Prostate gland (tissue), 2 donors: Measurements from ENCODE around the gene GRN. TPM values are rescaled to one million over a fixed set of nuclear protein-coding genes. Genes with fewer than 3 reads are reported as not detected.

Experiments used
- DNase-seq: peaks from one replicate; pipeline ENCODE4 v3.0.0-alpha.2; 2019; ENCODE audit warnings: low spot score
- H3K27ac ChIP-seq, 2 donors: fragments of 200-600 bp; sonication (generic); 2 replicates each; pipeline ENCODE4 v1.5.1; 2017 to 2019
- H3K27me3 ChIP-seq: fragments of 200-600 bp; sonication (generic); replicated peaks from 2 replicates; pipeline ENCODE4 v1.5.1; 2019; ENCODE audit not compliant: insufficient read depth
- H3K36me3 ChIP-seq, 2 donors: fragments of 200-600 bp; sonication (generic); 1 replicate in 1 of 2; 2 replicates in 1 of 2; pipeline versions ENCODE4 v1.5.1 to v1.8.1; 2017 to 2019
- H3K4me1 ChIP-seq: fragments of 200-600 bp; sonication (generic); replicated peaks from 2 replicates; pipeline ENCODE4 v1.5.1; 2019
- H3K4me3 ChIP-seq, 2 donors: fragments of 200-600 bp; sonication (generic); 2 replicates each; pipeline ENCODE4 v1.5.1; 2017 to 2019
- H3K9me3 ChIP-seq: fragments of 200-600 bp; sonication (generic); 2 replicates; pipeline ENCODE4 v1.5.1; 2017
- POLR2A ChIP-seq: fragments of 450-650 bp; IDR thresholded peaks from one replicate; pipeline ENCODE4 v1.6.1; 2016; ENCODE audit warnings: antibody characterized with exemption, mild to moderate bottlenecking
- POLR2AphosphoS5 ChIP-seq: sonication (generic); formaldehyde crosslinking; IDR thresholded peaks from one replicate; pipeline ENCODE4 v1.6.1; 2017; ENCODE audit warnings: antibody characterized with exemption
- WGBS: methylation state at CpG from one replicate; pipeline ENCODE4 v1.1.5; 2018; 5-methylcytosine and 5-hydroxymethylcytosine counted together
- intact Hi-C: fragments of 100-400 bp; cut with DNase I; formaldehyde crosslinking; loops from one replicate; pipeline ENCODE4 v1.14.2; 2022
- total RNA-seq, 2 donors: library from RNA; depleted of rRNA; stranded (reverse); fragments of >200 nt; gene quantifications; one replicate each; pipeline ENCODE4 v1.1.0, GENCODE V29; 2016
- TF ChIP-seq, protein P1 (sequence below), 4 experiments: fragments of 200-600 bp in 2 of 4; fragments of 450-650 bp in 2 of 4; sonication (generic) in 2 of 4; IDR thresholded peaks; 1 replicate in 3 of 4; 2 replicates in 1 of 4; pipeline ENCODE4 v1.5.1; 2016 to 2019; ENCODE audit warnings: antibody characterized with exemption in 4 of 4, mild to moderate bottlenecking in 2 of 4, moderate library complexity in 2 of 4

Gene GRN
- total RNA-seq, result 100 to 1,000 TPM; 319 to 404 TPM

DNA sequence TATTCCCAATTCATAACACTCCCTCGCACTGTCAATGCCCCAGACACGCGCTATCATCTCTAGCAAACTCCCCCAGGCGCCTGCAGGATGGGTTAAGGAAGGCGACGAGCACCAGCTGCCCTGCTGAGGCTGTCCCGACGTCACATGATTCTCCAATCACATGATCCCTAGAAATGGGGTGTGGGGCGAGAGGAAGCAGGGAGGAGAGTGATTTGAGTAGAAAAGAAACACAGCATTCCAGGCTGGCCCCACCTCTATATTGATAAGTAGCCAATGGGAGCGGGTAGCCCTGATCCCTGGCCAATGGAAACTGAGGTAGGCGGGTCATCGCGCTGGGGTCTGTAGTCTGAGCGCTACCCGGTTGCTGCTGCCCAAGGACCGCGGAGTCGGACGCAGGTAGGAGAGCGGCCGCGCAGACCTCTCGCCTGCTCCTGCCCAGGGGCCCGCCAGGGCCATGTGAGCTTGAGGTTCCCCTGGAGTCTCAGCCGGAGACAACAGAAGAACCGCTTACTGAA is at the start of gene GRN:
Gene GRN, plus strand, starts transcription at position 364 of the 515 bp plus-strand sequence. CDS start 3,863 bp downstream, outside the sequence.
- H3K27me3 ChIP-seq, result no peaks in the 10 kb centered on the region
- intact Hi-C loops, result loop anchor here (2.0 to 5.0 kb wide), 2 partner anchors 20 to 133 kb away; partner anchors contain the start of gene SLC25A39
- H3K4me3 ChIP-seq, result peak within 1 kb of the TSS; percentile 76 to 78
- DNase-seq, result peak; percentile 98
- H3K4me1 ChIP-seq, result no peaks in the 10 kb centered on the region
- H3K9me3 ChIP-seq, result no peaks in the 10 kb centered on the region
- 0% methylated on average over 26 of the region's 26 CpGs for WGBS
- peak within 1 kb of the TSS; percentile 79 to 84 for H3K27ac ChIP-seq
- TF ChIP-seq POLR2AphosphoS5, result peak; percentile 99
- TF ChIP-seq, protein P1, sequence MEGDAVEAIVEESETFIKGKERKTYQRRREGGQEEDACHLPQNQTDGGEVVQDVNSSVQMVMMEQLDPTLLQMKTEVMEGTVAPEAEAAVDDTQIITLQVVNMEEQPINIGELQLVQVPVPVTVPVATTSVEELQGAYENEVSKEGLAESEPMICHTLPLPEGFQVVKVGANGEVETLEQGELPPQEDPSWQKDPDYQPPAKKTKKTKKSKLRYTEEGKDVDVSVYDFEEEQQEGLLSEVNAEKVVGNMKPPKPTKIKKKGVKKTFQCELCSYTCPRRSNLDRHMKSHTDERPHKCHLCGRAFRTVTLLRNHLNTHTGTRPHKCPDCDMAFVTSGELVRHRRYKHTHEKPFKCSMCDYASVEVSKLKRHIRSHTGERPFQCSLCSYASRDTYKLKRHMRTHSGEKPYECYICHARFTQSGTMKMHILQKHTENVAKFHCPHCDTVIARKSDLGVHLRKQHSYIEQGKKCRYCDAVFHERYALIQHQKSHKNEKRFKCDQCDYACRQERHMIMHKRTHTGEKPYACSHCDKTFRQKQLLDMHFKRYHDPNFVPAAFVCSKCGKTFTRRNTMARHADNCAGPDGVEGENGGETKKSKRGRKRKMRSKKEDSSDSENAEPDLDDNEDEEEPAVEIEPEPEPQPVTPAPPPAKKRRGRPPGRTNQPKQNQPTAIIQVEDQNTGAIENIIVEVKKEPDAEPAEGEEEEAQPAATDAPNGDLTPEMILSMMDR (IDR thresholded peaks at IDR 0.05), result peak in 1 of 4 experiments; percentile 2
- peak; percentile 85 for TF ChIP-seq POLR2A
- H3K36me3 ChIP-seq, result peaks cover 0 to 4% of the 10 kb centered on the region in 2 donors

GRCh38 chr17:44297975-44298374 is 47.1 kb upstream of the GRN start:
- H3K4me1 ChIP-seq, result no peaks in the 10 kb centered on the region
- 76% methylated on average over 3 of the region's 3 CpGs for WGBS
- no peak for DNase-seq
- no peak overlapping the region for H3K4me3 ChIP-seq
- H3K27ac ChIP-seq, result no peak overlapping the region
- TF ChIP-seq POLR2A (no peak), POLR2AphosphoS5 (no peak)
- TF ChIP-seq, protein P1 (IDR thresholded peaks at IDR 0.05), result no peak
- intact Hi-C loops, result no loop called here
- no peaks in the 10 kb centered on the region for H3K9me3 ChIP-seq
- no peaks in the 10 kb centered on the region for H3K36me3 ChIP-seq
- H3K27me3 ChIP-seq, result no peaks in the 10 kb centered on the region

DNA sequence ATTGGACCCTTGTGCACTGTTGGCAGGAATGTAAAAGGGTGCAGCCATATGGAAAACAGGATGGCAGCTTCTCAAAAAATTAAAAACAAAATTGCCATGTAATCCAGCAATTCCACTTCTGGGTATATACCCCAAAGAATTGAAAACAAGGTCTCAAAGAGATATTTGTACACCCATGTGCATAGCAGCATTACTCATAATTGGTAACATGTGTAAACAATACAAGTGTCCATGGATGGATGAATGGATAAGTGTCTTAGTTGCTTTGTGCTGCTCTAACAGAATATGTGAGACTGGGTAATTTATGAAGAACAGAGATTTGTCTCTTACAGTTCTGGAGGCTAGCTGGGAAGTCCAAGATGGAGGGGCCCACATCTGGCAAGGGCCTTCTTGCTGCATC is 40.5 kb upstream of the GRN start:
- Histone ChIP-seq H3K36me3 (no peaks in the 10 kb centered on the region), H3K4me3 (no peak overlapping the region), H3K27ac (no peak overlapping the region), H3K27me3 (no peaks in the 10 kb centered on the region), H3K9me3 (no peaks in the 10 kb centered on the region), H3K4me1 (peaks cover 4% of the 10 kb centered on the region)
- intact Hi-C loops, result no loop called here
- TF ChIP-seq, protein P1 (IDR thresholded peaks at IDR 0.05), result no peak
- TF ChIP-seq POLR2AphosphoS5 (no peak), POLR2A (no peak)
- DNase-seq, result no peak

DNA sequence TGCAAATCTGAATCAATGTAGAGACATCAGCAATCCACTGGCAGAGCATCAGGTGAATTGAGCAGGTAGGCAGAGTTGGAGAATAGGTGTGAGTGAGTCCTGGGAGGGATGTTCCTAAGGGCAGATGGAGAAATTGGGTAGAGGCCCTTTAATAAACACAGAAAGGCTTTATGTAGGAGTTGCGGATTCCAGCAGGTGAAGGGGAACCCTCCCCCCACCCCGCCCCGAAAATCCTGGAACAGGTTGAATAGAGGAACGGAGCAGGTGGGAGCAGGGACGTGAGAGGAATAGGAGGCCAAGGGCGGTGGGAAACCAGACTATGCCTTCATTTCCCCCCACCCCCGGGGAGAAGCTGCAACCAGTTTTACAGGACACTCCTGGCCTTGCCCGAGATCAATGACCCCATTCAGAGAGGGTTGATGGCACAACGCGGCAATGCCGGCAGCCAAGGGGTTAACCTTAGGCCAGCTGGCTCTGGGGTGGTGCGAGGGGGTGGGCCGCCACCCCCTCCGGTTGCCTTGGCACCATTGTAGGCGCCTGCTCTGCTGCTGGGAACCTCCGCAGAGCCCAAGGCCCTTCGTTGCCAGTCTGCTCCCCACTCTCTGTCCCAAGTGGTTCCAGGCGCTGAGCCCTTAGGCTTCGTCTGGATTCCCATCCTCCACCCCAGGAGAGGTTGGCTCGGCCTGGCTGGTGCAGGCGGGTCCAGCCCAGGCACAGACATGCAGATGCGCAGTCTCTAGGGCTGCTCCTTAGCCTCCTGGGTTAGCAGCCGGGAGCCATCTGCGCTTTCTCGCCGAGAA is 37.5 kb upstream of the GRN start:
- 3% methylated on average over 18 of the region's 26 CpGs for WGBS
- Histone ChIP-seq H3K27ac (peak overlapping the region; percentile 62 to 66), H3K9me3 (no peaks in the 10 kb centered on the region)

More for the DNA sequence above, 37.5 kb upstream of the GRN start:
- intact Hi-C loops, result no loop called here
- peak; percentile 57 for DNase-seq
- peaks cover 4% of the 10 kb centered on the region for H3K4me1 ChIP-seq
- no peaks in the 10 kb centered on the region for H3K36me3 ChIP-seq
- no peaks in the 10 kb centered on the region for H3K27me3 ChIP-seq
- H3K4me3 ChIP-seq, result peak overlapping the region; percentile 33 to 44
- TF ChIP-seq POLR2A, result no peak
- TF ChIP-seq, protein P1 (IDR thresholded peaks at IDR 0.05), result no peak
- no peak for TF ChIP-seq POLR2AphosphoS5
